ENCODE results near the gene TMED9.
"Not testable (repeated sequence)": the region's sequence is repeated elsewhere in the genome, so short reads cannot be mapped to it uniquely, and the experiment has no call there.

The TMED9 gene

GRCh38 chr5:177592010-177592834 is at the start of gene TMED9:
TSS of gene TMED9 (plus strand) at chr5:177592203. CDS start at chr5:177592215, 12 bp downstream.
- peak; percentile 78 to 81 for DNase-seq

- DNase-seq, result no peak
These were observed 49.1 kb upstream of the TMED9 start for GRCh38 chr5:177542816-177543465.

GRCh38 chr5:177545487-177546257 is 46.3 kb upstream of the TMED9 start:
- no peak for DNase-seq

- DNase-seq, result no peak
These were observed 45.7 kb upstream of the TMED9 start for GRCh38 chr5:177546258-177546741.

GRCh38 chr5:177547736-177548135 is 44.3 kb upstream of the TMED9 start:
- DNase-seq, result no peak

GRCh38 chr5:177548495-177548894 is 43.5 kb upstream of the TMED9 start:
- no peak for DNase-seq

- DNase-seq, result no peak
These were observed 41.9 kb upstream of the TMED9 start for GRCh38 chr5:177550122-177550521.

- no peak for DNase-seq
These were observed 39.1 kb upstream of the TMED9 start for GRCh38 chr5:177552839-177553455.

GRCh38 chr5:177553671-177554429 is 38.2 kb upstream of the TMED9 start:
- DNase-seq, result peak; percentile 27 to 36

GRCh38 chr5:177554474-177555111 is 37.4 kb upstream of the TMED9 start, which contains the start of gene FAM193B:
TSS of gene FAM193B (minus strand) at chr5:177554563. CDS start at chr5:177554458, 105 bp downstream.
- DNase-seq, result peak; percentile 93 to 94

GRCh38 chr5:177555228-177555627 is 36.8 kb upstream of the TMED9 start:
- no peak for DNase-seq

- DNase-seq, result no peak
These were observed 36.3 kb upstream of the TMED9 start for GRCh38 chr5:177555665-177556064.

GRCh38 chr5:177557041-177557647 is 34.9 kb upstream of the TMED9 start:
- no peak for DNase-seq

- DNase-seq, result no peak
These were observed 34.2 kb upstream of the TMED9 start for GRCh38 chr5:177557796-177558195.

GRCh38 chr5:177559446-177559941 is 32.5 kb upstream of the TMED9 start:
- not testable (repeated sequence) for DNase-seq

GRCh38 chr5:177565046-177565445 is 27.0 kb upstream of the TMED9 start:
- DNase-seq, result no peak

- DNase-seq, result no peak
These were observed 23.7 kb upstream of the TMED9 start for GRCh38 chr5:177568326-177568725.

- DNase-seq, result no peak
These were observed 22.1 kb upstream of the TMED9 start for GRCh38 chr5:177569894-177570293.

- DNase-seq, result no peak
These were observed 16.5 kb upstream of the TMED9 start for GRCh38 chr5:177575488-177575887.

- DNase-seq, result no peak
These were observed 15.8 kb upstream of the TMED9 start for GRCh38 chr5:177576169-177576568.

GRCh38 chr5:177578316-177578715 is 13.7 kb upstream of the TMED9 start:
- no peak for DNase-seq

All from activated CD4-positive, alpha-beta T cell treated with anti-CD3 and anti-CD28 coated beads, Interleukin-2, amount 50 U/mL, for 4 hours (primary cell).